Suprapubic skin (tissue), 4 donors: ENCODE measurements around the gene ARFGAP1.

Experiments
- POLR2A ChIP-seq, 2 donors: fragments of 450-650 bp; IDR thresholded peaks; one replicate each; pipeline ENCODE4 v1.6.1; 2017; ENCODE audit warnings: antibody characterized with exemption in 2 of 2, mild to moderate bottlenecking in 2 of 2, moderate library complexity in 2 of 2
- POLR2AphosphoS5 ChIP-seq, 3 donors: sonication (generic); formaldehyde crosslinking; IDR thresholded peaks; one replicate each; pipeline ENCODE4 v1.6.1; 2017; ENCODE audit warnings: antibody characterized with exemption in 3 of 3
- TF ChIP-seq, protein P1 (sequence below), 2 donors: fragments of 200-600 bp in 1 of 2; fragments of 450-650 bp in 1 of 2; sonication (generic) in 1 of 2; IDR thresholded peaks; one replicate each; pipeline ENCODE4 v1.5.1; 2016 to 2019; ENCODE audit warnings: antibody characterized with exemption in 2 of 2, mild to moderate bottlenecking in 1 of 2, moderate library complexity in 1 of 2

GRCh38 chr20:63256954-63257353 is 15.7 kb upstream of the ARFGAP1 start:
- no peak for TF ChIP-seq POLR2AphosphoS5 (IDR thresholded peaks at IDR 0.05)
- TF ChIP-seq, protein P1, sequence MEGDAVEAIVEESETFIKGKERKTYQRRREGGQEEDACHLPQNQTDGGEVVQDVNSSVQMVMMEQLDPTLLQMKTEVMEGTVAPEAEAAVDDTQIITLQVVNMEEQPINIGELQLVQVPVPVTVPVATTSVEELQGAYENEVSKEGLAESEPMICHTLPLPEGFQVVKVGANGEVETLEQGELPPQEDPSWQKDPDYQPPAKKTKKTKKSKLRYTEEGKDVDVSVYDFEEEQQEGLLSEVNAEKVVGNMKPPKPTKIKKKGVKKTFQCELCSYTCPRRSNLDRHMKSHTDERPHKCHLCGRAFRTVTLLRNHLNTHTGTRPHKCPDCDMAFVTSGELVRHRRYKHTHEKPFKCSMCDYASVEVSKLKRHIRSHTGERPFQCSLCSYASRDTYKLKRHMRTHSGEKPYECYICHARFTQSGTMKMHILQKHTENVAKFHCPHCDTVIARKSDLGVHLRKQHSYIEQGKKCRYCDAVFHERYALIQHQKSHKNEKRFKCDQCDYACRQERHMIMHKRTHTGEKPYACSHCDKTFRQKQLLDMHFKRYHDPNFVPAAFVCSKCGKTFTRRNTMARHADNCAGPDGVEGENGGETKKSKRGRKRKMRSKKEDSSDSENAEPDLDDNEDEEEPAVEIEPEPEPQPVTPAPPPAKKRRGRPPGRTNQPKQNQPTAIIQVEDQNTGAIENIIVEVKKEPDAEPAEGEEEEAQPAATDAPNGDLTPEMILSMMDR (IDR thresholded peaks at IDR 0.05): no peak
- TF ChIP-seq POLR2A (IDR thresholded peaks at IDR 0.05): no peak
